Measurements from ENCODE around the gene LAPTM5. TPM values are rescaled to one million over a fixed set of nuclear protein-coding genes. Genes with fewer than 3 reads are reported as not detected.

LAPTM5 gene
- total and polyA plus RNA-seq, 10 of the 15 experiments (the other 5 are each of a cell fraction or from before 2014, with no cell fraction given), result 24.1 to 1,034 (median 687) TPM

DNA sequence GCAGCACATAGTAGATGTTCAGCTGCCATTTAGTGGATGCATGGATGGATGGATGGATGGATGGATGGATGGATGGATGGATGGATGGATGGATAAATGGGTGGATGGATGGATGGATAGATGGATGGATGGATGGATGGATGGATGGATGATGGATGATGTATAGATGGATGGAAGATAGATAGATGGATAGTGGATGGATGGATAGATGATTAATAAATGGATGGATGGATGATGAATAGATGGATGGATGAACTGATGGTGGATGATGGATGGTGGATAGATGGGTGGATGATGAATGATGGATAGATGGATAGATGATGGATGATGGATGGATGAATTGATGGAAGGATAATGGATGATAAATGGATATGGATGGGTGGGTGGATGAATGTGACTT is 54.8 kb downstream of the LAPTM5 start:
- no peak overlapping the region for H2AFZ ChIP-seq (ENCODE audit: control insufficient read depth, low read depth, low read length)
- no peak for FAIRE-seq
- ChIA-PET POLR2A (no interaction called here), RAD21 (ENCODE audit: unreplicated experiment) (no interaction called here), SMC1A (ENCODE audit: uncharacterized antibody, unreplicated experiment) (no interaction called here), CTCF (no interaction called here)
- H4K20me1 ChIP-seq (ENCODE audit: control insufficient read depth, insufficient read depth), result no peaks in the 10 kb centered on the region
- H3K27me3 ChIP-seq (replicated peaks in 1 of 2; ENCODE audit: control insufficient read depth in 2 of 2, insufficient read depth in 2 of 2, low read length in 1 of 2), result peaks cover 0 to 3% of the 10 kb centered on the region in 2 experiments; a peak in 2 of 4 replicates
- no peak overlapping the region for H3K4me2 ChIP-seq (ENCODE audit: control insufficient read depth, insufficient read depth)
- no peak overlapping the region for H3K9ac ChIP-seq (ENCODE audit: control insufficient read depth, insufficient read depth, low read length)
- H3K9me3 ChIP-seq (replicated peaks; ENCODE audit: control insufficient read depth, insufficient read depth, low read length), result no peaks in the 10 kb centered on the region
- TF ChIP-seq HCFC1 (IDR thresholded peaks at IDR 0.05; ENCODE audit: low read length) (no peak), CEBPZ (IDR thresholded peaks at IDR 0.05; ENCODE audit: low read depth, low read length) (no peak), RELA (IDR thresholded peaks at IDR 0.05; ENCODE audit: borderline replicate concordance, partially characterized antibody) (no peak), CREM (IDR thresholded peaks at IDR 0.05; ENCODE audit: low read depth) (no peak), STAT3 (IDR thresholded peaks at IDR 0.05; ENCODE audit: low read depth, low read length) (no peak), PAX8 (IDR thresholded peaks at IDR 0.05) (no peak)
- TF ChIP-seq, protein P1, sequence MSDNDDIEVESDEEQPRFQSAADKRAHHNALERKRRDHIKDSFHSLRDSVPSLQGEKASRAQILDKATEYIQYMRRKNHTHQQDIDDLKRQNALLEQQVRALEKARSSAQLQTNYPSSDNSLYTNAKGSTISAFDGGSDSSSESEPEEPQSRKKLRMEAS (IDR thresholded peaks at IDR 0.05; ENCODE audit: low read depth, low read length), result no peak
- no peak overlapping the region for H3K27ac ChIP-seq (ENCODE audit: control insufficient read depth, insufficient read depth)
- intact Hi-C loops (cut with micrococcal nuclease; ENCODE audit: unreplicated experiment), result no loop called here
- no peak overlapping the region for H3K4me3 ChIP-seq
- in situ Hi-C loops (cut with MboI), result no loop called here
- no peaks in the 10 kb centered on the region; the same call in 1 of the 2 replicates for H3K4me1 ChIP-seq (ENCODE audit: control insufficient read depth, insufficient read depth, low read length)
- H3K36me3 ChIP-seq (ENCODE audit: control insufficient read depth in 2 of 2, insufficient read depth in 2 of 2, low read length in 1 of 2), result no peaks in the 10 kb centered on the region
- H3K79me2 ChIP-seq (ENCODE audit: control insufficient read depth, insufficient read depth, low read length), result no peaks in the 10 kb centered on the region
- ATAC-seq, result no peak
- DNase-seq (ENCODE audit: low read depth, low spot score), result no peak
- BruUV-seq (replicated peaks), result no TSS peak

Data from GM12878 (cell line).